ENCODE data around the gene SERPINA12.

SERPINA12 gene

DNA sequence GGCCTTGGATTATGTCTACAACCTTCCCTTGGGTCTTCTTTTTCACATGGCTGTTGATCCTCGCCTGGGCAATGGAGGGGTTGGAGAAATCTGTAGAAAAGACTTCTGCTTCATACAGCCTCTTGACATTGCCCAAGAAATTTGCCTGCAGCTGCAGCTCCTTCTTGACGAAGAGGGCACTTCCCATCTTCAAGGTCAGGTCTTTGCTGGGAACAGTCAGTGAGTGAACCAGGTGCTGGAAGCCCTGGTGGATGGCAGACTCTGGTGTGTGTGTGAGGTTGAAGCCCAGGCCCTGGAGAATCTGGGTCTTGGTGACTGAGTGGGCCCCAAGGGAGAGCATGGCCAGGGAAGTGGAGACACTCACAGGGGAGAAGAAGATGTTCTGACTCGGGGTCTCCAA, 40.0 kb downstream of the SERPINA12 start:
- DNase-seq (ENCODE audit: low read depth, low spot score): no peak
- CTCF ChIA-PET: interaction anchor here (0.9 to 2.3 kb wide), 2 partner anchors 17 to 21 kb away, joined by 3 to 8 read pairs; no protein-coding TSS in a partner anchor
- TF ChIP-seq, protein P1, sequence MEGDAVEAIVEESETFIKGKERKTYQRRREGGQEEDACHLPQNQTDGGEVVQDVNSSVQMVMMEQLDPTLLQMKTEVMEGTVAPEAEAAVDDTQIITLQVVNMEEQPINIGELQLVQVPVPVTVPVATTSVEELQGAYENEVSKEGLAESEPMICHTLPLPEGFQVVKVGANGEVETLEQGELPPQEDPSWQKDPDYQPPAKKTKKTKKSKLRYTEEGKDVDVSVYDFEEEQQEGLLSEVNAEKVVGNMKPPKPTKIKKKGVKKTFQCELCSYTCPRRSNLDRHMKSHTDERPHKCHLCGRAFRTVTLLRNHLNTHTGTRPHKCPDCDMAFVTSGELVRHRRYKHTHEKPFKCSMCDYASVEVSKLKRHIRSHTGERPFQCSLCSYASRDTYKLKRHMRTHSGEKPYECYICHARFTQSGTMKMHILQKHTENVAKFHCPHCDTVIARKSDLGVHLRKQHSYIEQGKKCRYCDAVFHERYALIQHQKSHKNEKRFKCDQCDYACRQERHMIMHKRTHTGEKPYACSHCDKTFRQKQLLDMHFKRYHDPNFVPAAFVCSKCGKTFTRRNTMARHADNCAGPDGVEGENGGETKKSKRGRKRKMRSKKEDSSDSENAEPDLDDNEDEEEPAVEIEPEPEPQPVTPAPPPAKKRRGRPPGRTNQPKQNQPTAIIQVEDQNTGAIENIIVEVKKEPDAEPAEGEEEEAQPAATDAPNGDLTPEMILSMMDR (IDR thresholded peaks at IDR 0.05; ENCODE audit: insufficient read depth, low read length, missing control alignments): no peak
- no peak overlapping the region for H3K4me3 ChIP-seq (ENCODE audit: low read depth, low read length)
- POLR2A ChIA-PET: no interaction called here

DNA sequence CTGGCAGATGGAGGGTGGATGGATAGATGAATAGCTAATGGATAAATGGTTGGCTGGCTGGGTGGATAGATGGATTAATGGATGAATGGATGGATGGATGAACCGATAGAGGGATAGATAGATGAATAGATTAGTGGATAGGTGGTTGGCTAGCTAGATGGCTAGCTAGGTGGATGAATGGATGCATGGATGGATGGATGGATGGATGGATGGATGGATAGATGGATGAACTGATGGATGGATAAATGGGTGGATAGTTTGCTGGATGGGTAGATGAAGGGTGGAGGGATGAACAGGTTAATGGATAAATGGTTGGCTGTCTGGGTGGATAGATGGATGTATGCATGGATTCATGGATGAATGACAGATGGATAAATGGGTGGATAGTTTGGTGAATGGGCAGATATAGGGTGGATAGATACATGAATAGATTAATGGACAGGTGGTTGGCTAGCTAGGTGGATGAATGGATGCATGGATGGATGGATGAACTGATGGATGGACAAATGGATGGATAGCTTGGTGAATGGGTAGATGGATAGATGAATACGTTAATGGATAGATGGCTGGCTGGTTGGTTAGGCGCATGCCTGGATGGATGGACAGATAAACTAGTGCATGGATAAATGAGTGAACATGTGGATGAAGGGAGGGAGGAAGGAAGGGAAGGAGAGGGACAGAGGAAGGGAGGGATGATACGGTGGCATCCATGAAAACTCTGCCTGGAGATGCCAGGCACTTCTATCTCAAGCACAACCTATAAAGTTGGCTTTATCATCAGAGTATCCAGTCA, 41.3 kb downstream of the SERPINA12 start:
- CTCF ChIA-PET: interaction anchor here (2.3 kb wide), 1 partner anchor 18 kb away, joined by 8 read pairs; no protein-coding TSS in a partner anchor

DNA sequence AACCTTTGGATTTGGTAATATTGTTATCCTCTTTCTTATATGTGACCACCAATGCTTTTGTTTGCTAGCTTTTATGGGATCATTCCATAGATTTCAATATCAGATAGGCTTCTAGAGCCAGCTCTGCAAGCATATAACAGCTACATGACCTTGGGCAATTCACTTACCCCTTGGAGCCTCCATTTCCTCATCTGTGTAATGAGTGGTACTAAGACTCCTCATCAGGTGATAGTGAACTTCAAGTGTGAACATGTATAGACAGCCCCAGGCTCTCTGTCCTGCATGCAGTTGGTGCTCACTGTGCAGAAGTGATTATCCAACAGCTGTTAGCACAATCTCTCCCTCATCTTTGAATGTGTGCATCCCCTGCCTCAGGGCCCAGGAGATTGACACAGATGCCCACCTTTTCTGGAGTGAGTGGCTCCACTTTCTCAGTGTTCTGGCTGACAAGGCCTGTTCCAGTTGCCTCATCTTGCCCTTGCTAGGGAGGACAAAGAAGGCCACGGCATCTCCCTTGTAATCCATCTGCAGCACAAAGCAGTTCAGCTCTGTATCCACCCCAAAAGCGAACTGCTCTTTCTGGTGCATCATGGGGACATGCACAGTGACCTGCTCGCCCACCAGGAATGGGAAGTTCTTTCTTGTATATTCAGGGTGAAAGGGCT, 42.4 kb downstream of the SERPINA12 start:
- no peak overlapping the region for H3K4me3 ChIP-seq (ENCODE audit: low read depth, low read length)
- DNase-seq (ENCODE audit: low read depth, low spot score): no peak
- TF ChIP-seq, protein P1 (IDR thresholded peaks at IDR 0.05; ENCODE audit: insufficient read depth, low read length, missing control alignments): no peak
- ChIA-PET CTCF (interaction anchor here (1.7 to 2.3 kb wide), 4 partner anchors 19 to 44 kb away, joined by 5 to 8 read pairs (median 7); no protein-coding TSS in a partner anchor), POLR2A (no interaction called here)

More for the DNA sequence above, 41.3 kb downstream of the SERPINA12 start:
- TF ChIP-seq, protein P1 (IDR thresholded peaks at IDR 0.05; ENCODE audit: insufficient read depth, low read length, missing control alignments): no peak
- POLR2A ChIA-PET: no interaction called here
- no peak overlapping the region for H3K4me3 ChIP-seq (ENCODE audit: low read depth, low read length)
- DNase-seq (ENCODE audit: low read depth, low spot score): no peak

DNA sequence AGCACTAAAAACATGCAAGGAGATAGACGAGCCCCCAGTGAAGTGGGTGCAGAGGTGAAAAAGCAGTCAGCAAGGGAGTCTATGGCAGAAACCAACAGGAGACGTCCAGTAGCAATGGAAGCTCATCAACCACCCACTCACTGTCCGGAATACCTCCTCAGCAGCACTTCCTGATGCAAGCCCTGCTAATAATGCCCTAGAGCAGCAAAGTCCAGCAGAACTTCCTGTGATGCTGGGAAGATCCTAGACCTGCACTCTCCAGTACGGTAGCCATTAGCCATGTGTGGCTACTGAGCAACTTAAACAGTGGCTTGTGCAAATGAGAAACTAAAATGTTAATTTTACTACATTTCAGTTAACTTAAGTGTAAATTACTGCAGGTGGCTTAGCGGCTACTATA, 44.2 kb downstream of the SERPINA12 start:
- POLR2A ChIA-PET: no interaction called here
- DNase-seq (ENCODE audit: low read depth, low spot score): no peak
- CTCF ChIA-PET: interaction anchor here (2.0 kb wide), 1 partner anchor 21 kb away, joined by 7 read pairs; no protein-coding TSS in a partner anchor
- no peak overlapping the region for H3K4me3 ChIP-seq (ENCODE audit: low read depth, low read length)
- TF ChIP-seq, protein P1 (IDR thresholded peaks at IDR 0.05; ENCODE audit: insufficient read depth, low read length, missing control alignments): no peak

DNA sequence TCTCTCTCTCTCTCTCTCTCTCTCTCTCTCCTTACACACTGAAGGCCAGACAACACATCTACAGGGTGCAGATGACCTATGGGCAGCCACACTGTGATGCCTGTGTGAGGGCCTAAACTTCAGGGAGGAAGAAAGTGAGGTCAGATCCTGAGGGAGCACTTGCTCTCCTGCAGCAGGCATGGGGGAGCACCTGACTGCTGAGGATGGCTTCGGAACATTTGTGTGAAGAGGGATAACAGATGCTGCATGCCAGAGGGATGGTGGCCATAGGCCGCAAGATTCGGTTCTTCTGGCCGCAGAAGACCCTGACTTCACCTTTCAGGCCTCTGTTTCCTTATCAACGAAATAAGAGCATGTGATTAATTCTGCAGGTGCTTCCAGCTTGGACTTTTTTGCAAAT, 45.0 kb downstream of the SERPINA12 start:
- TF ChIP-seq, protein P1 (IDR thresholded peaks at IDR 0.05; ENCODE audit: insufficient read depth, low read length, missing control alignments): no peak
- CTCF ChIA-PET: no interaction called here
- no peak for DNase-seq (ENCODE audit: low read depth, low spot score)
- no peak overlapping the region for H3K4me3 ChIP-seq (ENCODE audit: low read depth, low read length)
- POLR2A ChIA-PET: no interaction called here

All from AG04449 (cell line).